Measurements from ENCODE around the gene TVP23A. TPM values are rescaled to one million over a fixed set of nuclear protein-coding genes. Genes with fewer than 3 reads are reported as not detected.

TVP23A gene
- polyA plus RNA-seq, 1 experiment, result not detected

GRCh38 chr16:10812312-10813098 lies 6.1 kb downstream of the TVP23A start:
- DNase-seq (ENCODE audit: low read depth), result no peak
- no peaks in the 10 kb centered on the region for H3K36me3 ChIP-seq (ENCODE audit: control insufficient read depth, insufficient read depth, low read length)
- peaks cover 8% of the 10 kb centered on the region for H3K27me3 ChIP-seq (ENCODE audit: control insufficient read depth, insufficient read depth, low read length)
- ChIA-PET CTCF (no interaction called here), POLR2A (no interaction called here)
- TF ChIP-seq, protein P1, sequence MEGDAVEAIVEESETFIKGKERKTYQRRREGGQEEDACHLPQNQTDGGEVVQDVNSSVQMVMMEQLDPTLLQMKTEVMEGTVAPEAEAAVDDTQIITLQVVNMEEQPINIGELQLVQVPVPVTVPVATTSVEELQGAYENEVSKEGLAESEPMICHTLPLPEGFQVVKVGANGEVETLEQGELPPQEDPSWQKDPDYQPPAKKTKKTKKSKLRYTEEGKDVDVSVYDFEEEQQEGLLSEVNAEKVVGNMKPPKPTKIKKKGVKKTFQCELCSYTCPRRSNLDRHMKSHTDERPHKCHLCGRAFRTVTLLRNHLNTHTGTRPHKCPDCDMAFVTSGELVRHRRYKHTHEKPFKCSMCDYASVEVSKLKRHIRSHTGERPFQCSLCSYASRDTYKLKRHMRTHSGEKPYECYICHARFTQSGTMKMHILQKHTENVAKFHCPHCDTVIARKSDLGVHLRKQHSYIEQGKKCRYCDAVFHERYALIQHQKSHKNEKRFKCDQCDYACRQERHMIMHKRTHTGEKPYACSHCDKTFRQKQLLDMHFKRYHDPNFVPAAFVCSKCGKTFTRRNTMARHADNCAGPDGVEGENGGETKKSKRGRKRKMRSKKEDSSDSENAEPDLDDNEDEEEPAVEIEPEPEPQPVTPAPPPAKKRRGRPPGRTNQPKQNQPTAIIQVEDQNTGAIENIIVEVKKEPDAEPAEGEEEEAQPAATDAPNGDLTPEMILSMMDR (IDR thresholded peaks at IDR 0.05; ENCODE audit: insufficient read depth, low read depth, low read length), result no peak
- H3K4me3 ChIP-seq (ENCODE audit: low read depth, low read length), result no peak overlapping the region

DNA sequence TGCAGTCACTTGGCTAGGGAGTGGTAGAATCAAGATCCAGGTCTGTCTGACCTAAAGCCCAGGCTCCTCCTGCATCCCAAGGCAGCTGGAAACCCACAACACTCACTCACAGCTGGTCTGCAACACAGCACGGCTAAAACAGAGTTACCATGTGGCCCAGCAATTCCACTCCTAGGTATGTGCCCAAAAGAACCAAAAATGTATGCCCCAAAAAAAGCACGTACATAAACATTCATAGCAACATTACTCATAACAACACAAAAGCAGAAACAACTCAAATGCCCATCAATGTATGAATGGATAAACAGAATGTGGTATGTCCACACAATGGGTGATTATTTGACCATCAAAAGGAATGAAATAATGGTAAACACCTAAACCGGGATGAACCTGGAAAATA lies 8.9 kb downstream of the TVP23A start:
- TF ChIP-seq, protein P1 (IDR thresholded peaks at IDR 0.05; ENCODE audit: insufficient read depth, low read depth, low read length), result no peak
- CTCF ChIA-PET, result no interaction called here

DNA sequence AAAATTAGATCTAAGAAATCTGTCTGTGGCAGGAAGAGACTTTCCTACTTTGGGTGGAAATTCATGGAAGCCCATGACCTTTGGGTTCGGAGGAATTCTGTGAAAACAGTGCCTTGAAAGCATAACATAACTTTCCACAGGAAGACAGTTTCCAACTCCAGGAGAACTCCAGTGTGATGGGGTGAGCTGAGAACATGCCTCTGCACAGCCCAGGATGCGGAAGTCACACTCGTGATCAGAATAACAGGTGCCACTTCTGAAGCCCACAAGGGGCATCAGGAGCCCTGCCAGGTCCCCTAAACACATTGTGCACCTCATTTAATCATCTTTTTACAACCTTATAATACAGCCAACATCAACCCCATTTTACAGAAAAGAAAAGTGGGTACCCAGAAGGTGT lies 9.7 kb downstream of the TVP23A start:
- ChIA-PET POLR2A (no interaction called here), CTCF (interaction anchor here (1.2 kb wide), 1 partner anchor 11 kb away, joined by 3 read pairs; no protein-coding TSS in a partner anchor)
- Histone ChIP-seq H3K4me3 (ENCODE audit: low read depth, low read length) (no peak overlapping the region), H3K36me3 (ENCODE audit: control insufficient read depth, insufficient read depth, low read length) (no peaks in the 10 kb centered on the region), H3K27me3 (ENCODE audit: control insufficient read depth, insufficient read depth, low read length) (peaks cover 1% of the 10 kb centered on the region; the same call in 1 of the 2 replicates)
- no peak for DNase-seq (ENCODE audit: low read depth)
- TF ChIP-seq, protein P1 (IDR thresholded peaks at IDR 0.05; ENCODE audit: insufficient read depth, low read depth, low read length), result no peak

More for the DNA sequence above, 8.9 kb downstream of the TVP23A start:
- H3K27me3 ChIP-seq (ENCODE audit: control insufficient read depth, insufficient read depth, low read length), result peaks cover 1% of the 10 kb centered on the region; the same call in 1 of the 2 replicates
- no peaks in the 10 kb centered on the region for H3K36me3 ChIP-seq (ENCODE audit: control insufficient read depth, insufficient read depth, low read length)
- no peak overlapping the region for H3K4me3 ChIP-seq (ENCODE audit: low read depth, low read length)
- no peak for DNase-seq (ENCODE audit: low read depth)
- POLR2A ChIA-PET, result no interaction called here

GRCh38 chr16:10808218-10808617 lies 10.4 kb downstream of the TVP23A start:
- Histone ChIP-seq H3K36me3 (ENCODE audit: control insufficient read depth, insufficient read depth, low read length) (no peaks in the 10 kb centered on the region), H3K4me3 (ENCODE audit: low read depth, low read length) (no peak overlapping the region), H3K27me3 (ENCODE audit: control insufficient read depth, insufficient read depth, low read length) (peaks cover 1% of the 10 kb centered on the region; the same call in 1 of the 2 replicates)
- TF ChIP-seq, protein P1 (IDR thresholded peaks at IDR 0.05; ENCODE audit: insufficient read depth, low read depth, low read length), result no peak
- ChIA-PET POLR2A (no interaction called here), CTCF (interaction anchor here (1.2 kb wide), 1 partner anchor 12 kb away, joined by 3 read pairs; no protein-coding TSS in a partner anchor)
- DNase-seq (ENCODE audit: low read depth), result no peak

- TF ChIP-seq, protein P1 (IDR thresholded peaks at IDR 0.05; ENCODE audit: insufficient read depth, low read depth, low read length), result no peak
- no peak for DNase-seq (ENCODE audit: low read depth)
- CTCF ChIA-PET, result no interaction called here
- POLR2A ChIA-PET, result no interaction called here
- peaks cover 1% of the 10 kb centered on the region; the same call in 1 of the 2 replicates for H3K27me3 ChIP-seq (ENCODE audit: control insufficient read depth, insufficient read depth, low read length)
- no peaks in the 10 kb centered on the region for H3K36me3 ChIP-seq (ENCODE audit: control insufficient read depth, insufficient read depth, low read length)
- no peak overlapping the region for H3K4me3 ChIP-seq (ENCODE audit: low read depth, low read length)
Measured at GRCh38 chr16:10806698-10807097, 11.9 kb downstream of the TVP23A start.
